Astrocyte of the cerebellum (primary cell): ENCODE measurements around the gene SMPDL3A.

Experiments
- DNase-seq: peaks from one replicate; pipeline ENCODE4 v3.0.0-alpha.2; 2011; ENCODE audit warnings: low read depth
- H3K4me3 ChIP-seq: 2 replicates; pipeline ENCODE4 v1.5.1; 2011; ENCODE audit warnings: mild to moderate bottlenecking, low read depth, low read length, moderate library complexity
- CTCF ChIP-seq: IDR thresholded peaks from 2 replicates; pipeline ENCODE4 v1.5.1; 2012; ENCODE audit warnings: low read length, low read depth, moderate library complexity, mild to moderate bottlenecking; ENCODE audit errors: missing control alignments
- in situ Hi-C: cut with HindIII; loops from 2 replicates; pipeline ENCODE4 v1.10.0; 2017; ENCODE audit warnings: low sequenced_read_pairs

SMPDL3A gene

DNA sequence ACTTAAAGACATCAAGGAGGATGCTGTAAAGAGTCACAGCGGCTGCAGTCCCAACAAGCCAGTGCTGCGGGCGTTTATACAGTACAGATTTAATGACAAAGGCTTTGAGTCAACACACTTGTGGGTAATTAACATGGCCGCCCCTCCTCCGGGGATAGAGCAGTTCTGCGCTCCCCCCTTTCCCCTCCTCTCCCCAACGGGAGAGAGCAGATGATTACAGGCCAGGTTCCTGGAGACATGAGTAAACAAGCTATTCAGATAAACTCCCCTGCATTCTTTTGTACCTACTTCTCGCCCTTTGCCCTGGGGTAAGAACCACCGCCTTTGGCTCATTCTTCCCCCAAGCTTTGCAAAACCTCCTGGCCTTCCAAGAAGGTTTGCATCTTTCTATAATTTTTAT is 33.2 kb upstream of the SMPDL3A start:
- no peak for TF ChIP-seq CTCF
- H3K4me3 ChIP-seq: no peak overlapping the region
- no peak for DNase-seq
- in situ Hi-C loops: no loop called here

- in situ Hi-C loops: no loop called here
- TF ChIP-seq CTCF: no peak
- no peak for DNase-seq
These were observed 30.1 kb upstream of the SMPDL3A start for GRCh38 chr6:122758927-122759334.

GRCh38 chr6:122760330-122760729 is 28.7 kb upstream of the SMPDL3A start:
- DNase-seq: no peak
- in situ Hi-C loops: no loop called here
- no peak overlapping the region for H3K4me3 ChIP-seq
- no peak for TF ChIP-seq CTCF

More at GRCh38 chr6:122758927-122759334, 30.1 kb upstream of the SMPDL3A start:
- H3K4me3 ChIP-seq: no peak overlapping the region

DNA sequence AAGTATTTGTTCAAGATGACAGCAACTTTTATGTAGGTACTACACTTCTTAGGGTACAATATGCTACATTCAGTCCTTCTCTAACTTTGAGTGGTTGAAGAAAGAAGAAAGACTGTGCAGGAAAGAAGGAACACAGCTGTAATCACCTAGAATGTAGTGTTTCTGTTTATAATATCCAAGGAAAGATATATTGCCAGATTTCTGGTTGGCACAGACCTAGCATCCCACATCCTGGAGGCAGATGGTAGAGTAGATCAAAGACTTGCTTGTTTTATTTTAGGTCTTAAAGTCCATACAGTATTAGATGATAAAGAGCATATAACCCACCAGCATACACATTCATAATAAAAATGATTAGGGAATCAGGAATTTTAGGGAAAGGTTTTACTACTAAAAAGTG is 22.8 kb upstream of the SMPDL3A start:
- in situ Hi-C loops: no loop called here
- no peak for DNase-seq
- H3K4me3 ChIP-seq: no peak overlapping the region
- no peak for TF ChIP-seq CTCF

DNA sequence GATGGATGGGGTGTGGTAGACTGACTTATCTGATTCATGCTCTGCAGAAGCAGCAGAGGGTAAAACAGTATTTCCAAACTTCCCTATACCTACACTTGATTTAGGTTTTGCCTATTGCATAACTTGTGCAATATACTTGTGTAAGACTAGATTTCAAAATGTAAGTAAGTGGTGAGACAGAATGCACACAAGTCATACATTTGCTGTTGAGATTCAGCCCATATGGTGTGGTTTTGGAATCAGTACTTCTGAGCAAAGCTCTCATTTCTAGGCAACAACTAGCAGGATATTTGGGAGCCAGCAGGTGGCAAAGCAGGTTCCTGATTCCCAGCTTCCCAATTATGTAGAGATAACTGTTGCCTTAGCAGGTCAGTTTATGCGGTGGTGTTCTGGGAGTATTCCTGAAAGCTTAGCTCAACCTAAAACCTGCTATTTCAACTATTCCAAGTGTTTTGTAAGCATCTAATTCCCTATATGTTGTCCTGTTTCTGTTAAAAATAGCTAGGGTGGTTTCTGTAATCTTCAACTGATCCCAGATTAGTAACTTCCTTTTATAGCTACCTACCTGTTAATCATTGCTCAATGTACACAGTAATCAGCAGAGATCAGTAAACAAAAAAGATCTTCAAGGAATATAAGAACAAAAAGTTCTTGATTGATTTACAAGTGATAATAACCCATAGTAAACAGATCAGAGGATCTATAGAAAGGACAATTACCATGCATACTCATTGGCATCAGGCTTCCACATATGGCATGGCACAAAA is 18.0 kb upstream of the SMPDL3A start:
- in situ Hi-C loops: no loop called here
- no peak for TF ChIP-seq CTCF
- H3K4me3 ChIP-seq: no peak overlapping the region
- DNase-seq: no peak

GRCh38 chr6:122772724-122773415 is 16.2 kb upstream of the SMPDL3A start:
- no peak for DNase-seq
- in situ Hi-C loops: no loop called here
- H3K4me3 ChIP-seq: no peak overlapping the region
- no peak for TF ChIP-seq CTCF
